ENCODE data around the gene IL19.

- TF ChIP-seq CTCF (conservative IDR thresholded peaks at IDR 0.05; ENCODE audit: low read length) (no peak), EZH2phosphoT487 (IDR thresholded peaks at IDR 0.05; ENCODE audit: borderline replicate concordance, low read depth, low read length) (no peak)
These were observed 13.9 kb downstream of the IL19 start for GRCh38 chr1:206784471-206784903.

All from OCI-LY7 (cell line).